ENCODE results near the gene PICK1. TPM values are rescaled to one million over a fixed set of nuclear protein-coding genes. Genes with fewer than 3 reads are reported as not detected.
"Not testable (repeated sequence)": the region's sequence is repeated elsewhere in the genome, so short reads cannot be mapped to it uniquely, and the experiment has no call there.

PICK1 gene
- total RNA-seq, 2 experiments from 2014 or later, result 13.9 to 14.9 TPM

DNA sequence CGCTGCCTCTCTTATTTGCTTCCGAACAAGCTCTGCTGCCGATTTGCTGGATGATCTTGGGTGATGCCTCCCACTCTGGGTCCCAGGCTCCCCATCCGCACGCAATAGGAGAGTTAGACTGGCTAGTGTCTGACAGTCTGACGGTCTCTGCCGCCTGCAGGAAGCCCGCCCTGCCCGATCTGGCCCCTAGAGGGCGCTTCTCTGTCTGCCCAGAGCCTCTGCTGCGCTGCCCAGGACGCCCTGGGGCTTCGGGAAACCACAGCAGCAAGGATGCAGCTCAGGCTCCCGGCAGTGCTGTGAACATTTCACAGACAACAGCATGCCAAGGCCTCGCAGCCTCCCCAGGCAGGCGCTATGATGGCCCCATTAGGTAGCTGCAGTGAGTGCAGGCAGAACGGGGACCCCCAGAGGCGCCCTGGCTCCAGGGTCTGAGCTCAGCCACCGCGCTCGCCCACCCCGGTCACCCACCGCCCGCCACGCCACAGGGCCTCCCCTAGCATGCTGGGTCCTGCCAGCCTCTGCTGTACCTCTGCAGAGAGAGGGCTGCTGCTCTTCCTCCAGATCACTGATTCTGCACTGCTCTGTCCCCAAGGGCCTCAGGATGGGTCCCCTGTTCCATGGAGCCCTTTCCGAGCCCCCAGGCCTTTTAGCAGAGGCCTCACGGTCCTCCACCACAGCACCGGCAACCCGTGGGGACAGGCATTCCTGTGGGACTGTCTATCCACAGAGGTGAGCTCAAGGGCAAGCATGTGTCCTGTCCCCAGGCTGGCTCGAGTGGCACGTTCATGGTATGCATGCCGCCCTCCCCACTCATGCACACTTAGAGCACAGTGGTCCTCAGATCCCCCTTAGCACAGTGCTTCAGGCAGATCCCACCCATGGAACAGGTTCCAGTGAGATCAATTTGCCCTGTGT is 57.5 kb downstream of the PICK1 start:
- Mint-ChIP-seq H3K4me3 (no peak overlapping the region), H3K36me3 (ENCODE audit: low read depth) (peaks cover under 1% of the 10 kb centered on the region), H3K27ac (no peak overlapping the region), H3K27me3 (no peaks in the 10 kb centered on the region), H3K9me3 (no peaks in the 10 kb centered on the region), H3K4me1 (ENCODE audit: low read depth) (peaks cover 1% of the 10 kb centered on the region)
- peak; percentile 95 for TF ChIP-seq CTCF (IDR thresholded peaks at IDR 0.05)
- ATAC-seq (peak; percentile 93), DNase-seq (peak; percentile 87)
- intact Hi-C loops (cut with micrococcal nuclease), result no loop called here
- ChIA-PET POLR2A (interaction anchor here (0.7 to 1.6 kb wide), 4 partner anchors 16 to 108 kb away, joined by 3 to 4 read pairs (median 4); no protein-coding TSS in a partner anchor), CTCF (interaction anchor here (0.5 to 3.9 kb wide), 33 partner anchors 9 to 582 kb away, joined by 3 to 24 read pairs (median 4); partner anchors contain the start of genes MAFF and PICK1)

DNA sequence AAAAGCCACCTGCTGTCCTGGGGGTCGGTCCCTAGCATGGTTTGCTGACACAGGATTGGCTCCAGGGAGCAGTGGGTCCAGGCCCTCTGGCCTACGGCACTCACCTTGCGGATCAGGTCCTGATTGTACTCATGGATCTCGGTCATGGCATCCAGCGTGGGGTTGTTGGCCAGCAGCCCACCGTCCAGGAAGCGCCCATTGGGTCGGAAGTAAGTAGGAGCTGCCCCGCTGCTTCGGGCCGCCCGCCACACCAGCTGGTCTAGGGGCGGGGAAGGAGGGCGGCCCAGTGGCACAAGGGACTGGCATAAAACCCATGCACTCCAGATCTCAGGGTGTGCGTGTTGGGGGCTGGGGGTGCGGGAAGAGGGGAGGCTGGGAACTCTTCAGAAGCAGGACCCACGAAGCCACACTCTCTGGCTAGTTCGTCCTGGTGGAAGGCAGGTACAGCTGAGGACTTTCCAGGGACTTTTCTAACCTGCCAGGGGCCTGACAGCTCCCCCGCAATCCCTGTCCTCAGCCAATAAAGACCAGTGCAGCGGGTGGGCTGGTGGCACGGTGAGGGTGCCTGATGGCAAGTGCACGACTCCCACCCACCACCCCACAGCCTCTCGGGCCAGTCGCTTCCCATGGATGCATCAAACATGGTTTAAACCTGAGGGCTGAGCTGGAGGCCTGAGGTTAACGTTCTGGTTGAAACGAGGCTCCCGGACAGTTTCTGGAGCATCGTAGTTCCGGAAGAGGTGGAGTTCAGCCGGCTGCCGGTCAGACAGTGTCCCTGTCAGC is 58.4 kb downstream of the PICK1 start:
- intact Hi-C loops (cut with micrococcal nuclease), result no loop called here
- ChIA-PET POLR2A (interaction anchor here (0.7 to 1.6 kb wide), 2 partner anchors 90 to 1814 kb away, joined by 3 to 4 read pairs; no protein-coding TSS in a partner anchor), CTCF (interaction anchor here (0.5 to 3.9 kb wide), 11 partner anchors 9 to 237 kb away, joined by 3 to 24 read pairs (median 5); partner anchors contain the start of gene PICK1)
- no peak overlapping the region for H3K4me3 Mint-ChIP-seq
- no peaks in the 10 kb centered on the region for H3K27me3 Mint-ChIP-seq
- H3K27ac Mint-ChIP-seq, result no peak overlapping the region
- no peaks in the 10 kb centered on the region for H3K9me3 Mint-ChIP-seq
- H3K4me1 Mint-ChIP-seq (ENCODE audit: low read depth), result no peaks in the 10 kb centered on the region
- ATAC-seq, result no peak
- no peaks in the 10 kb centered on the region for H3K36me3 Mint-ChIP-seq (ENCODE audit: low read depth)
- TF ChIP-seq CTCF (IDR thresholded peaks at IDR 0.05), result no peak
- no peak for DNase-seq

- CTCF ChIA-PET, H3K9me3 Mint-ChIP-seq: not testable (repeated sequence)
Observed at GRCh38 chr22:38117556-38117955, 60.4 kb downstream of the PICK1 start.

DNA sequence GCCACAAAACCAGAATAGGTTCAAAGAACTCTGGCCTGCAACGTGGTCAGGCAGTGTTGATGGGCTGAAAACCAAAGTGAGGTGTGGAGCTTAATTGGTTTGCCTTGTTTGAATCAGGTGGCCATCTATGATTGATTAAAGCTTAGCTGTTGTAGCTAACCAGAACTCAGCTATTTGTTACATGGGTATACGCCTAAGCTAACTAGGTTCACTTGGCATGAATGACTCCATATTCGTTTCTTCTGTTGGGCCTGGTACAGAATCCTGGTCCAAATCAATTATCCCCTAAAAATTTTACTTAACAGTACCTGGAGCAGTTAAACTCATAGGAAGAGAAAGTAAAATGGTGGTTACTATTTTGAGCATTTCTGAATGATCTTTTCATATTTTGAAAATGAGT is 61.0 kb downstream of the PICK1 start:
- DNase-seq, result no peak
- Mint-ChIP-seq H3K4me1 (ENCODE audit: low read depth) (no peaks in the 10 kb centered on the region), H3K9me3 (no peaks in the 10 kb centered on the region), H3K36me3 (ENCODE audit: low read depth) (no peaks in the 10 kb centered on the region), H3K4me3 (no peak overlapping the region), H3K27me3 (no peaks in the 10 kb centered on the region), H3K27ac (no peak overlapping the region)
- ATAC-seq, result no peak
- POLR2A ChIA-PET, result no interaction called here
- TF ChIP-seq CTCF (IDR thresholded peaks at IDR 0.05), result no peak
- intact Hi-C loops (cut with micrococcal nuclease), result no loop called here
- CTCF ChIA-PET, result no interaction called here

More at GRCh38 chr22:38117556-38117955, 60.4 kb downstream of the PICK1 start:
- intact Hi-C loops (cut with micrococcal nuclease); H3K4me3 Mint-ChIP-seq; POLR2A ChIA-PET; H3K4me1 Mint-ChIP-seq (ENCODE audit: low read depth); H3K36me3 Mint-ChIP-seq (ENCODE audit: low read depth); DNase-seq; H3K27ac Mint-ChIP-seq; H3K27me3 Mint-ChIP-seq; ATAC-seq: not testable (repeated sequence)

- H3K36me3 Mint-ChIP-seq (ENCODE audit: low read depth); CTCF ChIA-PET; H3K9me3 Mint-ChIP-seq; H3K27ac Mint-ChIP-seq; H3K27me3 Mint-ChIP-seq; ATAC-seq; POLR2A ChIA-PET; DNase-seq; intact Hi-C loops (cut with micrococcal nuclease); H3K4me1 Mint-ChIP-seq (ENCODE audit: low read depth); H3K4me3 Mint-ChIP-seq: not testable (repeated sequence)
Observed at GRCh38 chr22:38118747-38119146, 61.5 kb downstream of the PICK1 start.
